Epithelial cell of esophagus (primary cell): Measurements from ENCODE around the gene FAM83C.

ENCODE experiments used
- DNase-seq: peaks from one replicate; pipeline ENCODE4 v3.0.0; 2010; ENCODE audit warnings: low read depth
- H3K4me3 ChIP-seq: 2 replicates; pipeline ENCODE4 v1.5.1; 2011; ENCODE audit warnings: mild to moderate bottlenecking, low read length, control low read depth
- TF ChIP-seq, protein P1 (sequence below): IDR thresholded peaks from 2 replicates; pipeline ENCODE4 v1.5.1; 2011; ENCODE audit warnings: low read depth, mild to moderate bottlenecking, low read length, control low read depth, inconsistent platforms; ENCODE audit not compliant: insufficient read depth; ENCODE audit errors: missing control alignments

The FAM83C gene

DNA sequence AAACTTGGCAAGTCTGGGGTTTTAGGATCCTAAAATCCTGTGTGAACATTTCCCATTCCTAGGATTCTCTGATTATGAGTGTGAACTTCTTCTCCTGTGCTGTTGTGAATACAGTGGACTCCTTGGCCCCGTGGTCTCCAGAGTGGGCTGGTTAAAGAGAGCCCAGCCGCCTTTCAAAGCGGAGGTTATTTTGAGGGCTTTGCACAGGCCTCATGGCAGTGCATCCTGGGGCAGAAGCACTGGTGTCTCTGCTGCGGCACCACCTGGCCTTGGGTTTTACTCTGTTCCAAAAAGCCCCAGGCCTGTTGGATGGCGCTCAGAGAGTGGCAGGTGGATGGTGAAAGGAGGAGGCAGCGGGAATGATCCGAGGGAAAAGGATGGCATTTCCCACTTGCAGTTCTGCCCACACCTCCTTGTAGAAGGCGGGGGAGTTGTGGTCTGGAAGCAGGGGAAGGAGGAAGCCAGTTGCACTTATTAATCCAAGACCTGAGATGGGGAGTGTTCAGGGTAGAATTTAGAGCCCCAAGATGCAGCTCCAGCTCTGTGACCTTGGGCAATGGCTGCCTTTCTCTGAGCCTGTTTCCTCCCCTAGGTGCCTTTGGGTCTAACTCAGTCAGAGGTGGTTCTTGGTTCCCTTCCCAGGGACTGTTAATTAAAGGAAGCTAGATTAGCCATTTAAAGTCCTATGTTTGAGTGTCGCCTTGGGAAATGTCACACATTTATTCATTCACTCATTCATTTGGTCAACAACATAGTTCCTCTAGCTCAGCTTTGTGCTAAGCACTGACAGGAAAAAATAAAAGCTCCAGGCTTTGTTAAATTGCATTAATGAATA, 43.4 kb downstream of the FAM83C start:
- no peak for DNase-seq
- TF ChIP-seq, protein P1, sequence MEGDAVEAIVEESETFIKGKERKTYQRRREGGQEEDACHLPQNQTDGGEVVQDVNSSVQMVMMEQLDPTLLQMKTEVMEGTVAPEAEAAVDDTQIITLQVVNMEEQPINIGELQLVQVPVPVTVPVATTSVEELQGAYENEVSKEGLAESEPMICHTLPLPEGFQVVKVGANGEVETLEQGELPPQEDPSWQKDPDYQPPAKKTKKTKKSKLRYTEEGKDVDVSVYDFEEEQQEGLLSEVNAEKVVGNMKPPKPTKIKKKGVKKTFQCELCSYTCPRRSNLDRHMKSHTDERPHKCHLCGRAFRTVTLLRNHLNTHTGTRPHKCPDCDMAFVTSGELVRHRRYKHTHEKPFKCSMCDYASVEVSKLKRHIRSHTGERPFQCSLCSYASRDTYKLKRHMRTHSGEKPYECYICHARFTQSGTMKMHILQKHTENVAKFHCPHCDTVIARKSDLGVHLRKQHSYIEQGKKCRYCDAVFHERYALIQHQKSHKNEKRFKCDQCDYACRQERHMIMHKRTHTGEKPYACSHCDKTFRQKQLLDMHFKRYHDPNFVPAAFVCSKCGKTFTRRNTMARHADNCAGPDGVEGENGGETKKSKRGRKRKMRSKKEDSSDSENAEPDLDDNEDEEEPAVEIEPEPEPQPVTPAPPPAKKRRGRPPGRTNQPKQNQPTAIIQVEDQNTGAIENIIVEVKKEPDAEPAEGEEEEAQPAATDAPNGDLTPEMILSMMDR = no peak
- no peak overlapping the region for H3K4me3 ChIP-seq

GRCh38 chr20:35246723-35247122, 45.5 kb downstream of the FAM83C start:
- no peak overlapping the region for H3K4me3 ChIP-seq
- DNase-seq = no peak
- TF ChIP-seq, protein P1 = no peak

DNA sequence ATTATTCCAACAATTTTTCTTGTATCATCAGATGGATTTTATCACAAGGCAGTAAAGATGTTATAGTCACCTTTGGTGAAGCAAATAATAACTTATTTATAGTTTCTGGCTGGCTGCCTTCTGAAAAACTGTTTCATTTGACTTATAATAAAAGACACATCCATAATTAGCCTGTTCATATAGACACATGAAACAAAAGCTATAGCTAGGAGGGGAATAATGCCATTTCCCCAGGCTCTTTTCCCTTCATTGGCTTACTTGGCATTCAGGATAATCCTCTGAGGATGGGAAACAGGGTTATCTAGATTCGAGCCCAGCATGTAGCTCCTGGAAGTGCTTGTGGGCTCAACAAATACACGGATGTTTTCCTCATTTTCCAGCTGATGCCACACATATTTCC, 48.2 kb downstream of the FAM83C start:
- no peak overlapping the region for H3K4me3 ChIP-seq
- TF ChIP-seq, protein P1 = no peak
- DNase-seq = no peak

- no peak overlapping the region for H3K4me3 ChIP-seq
- TF ChIP-seq, protein P1 = no peak
- no peak for DNase-seq
These were observed 48.9 kb downstream of the FAM83C start for GRCh38 chr20:35243317-35243716.

DNA sequence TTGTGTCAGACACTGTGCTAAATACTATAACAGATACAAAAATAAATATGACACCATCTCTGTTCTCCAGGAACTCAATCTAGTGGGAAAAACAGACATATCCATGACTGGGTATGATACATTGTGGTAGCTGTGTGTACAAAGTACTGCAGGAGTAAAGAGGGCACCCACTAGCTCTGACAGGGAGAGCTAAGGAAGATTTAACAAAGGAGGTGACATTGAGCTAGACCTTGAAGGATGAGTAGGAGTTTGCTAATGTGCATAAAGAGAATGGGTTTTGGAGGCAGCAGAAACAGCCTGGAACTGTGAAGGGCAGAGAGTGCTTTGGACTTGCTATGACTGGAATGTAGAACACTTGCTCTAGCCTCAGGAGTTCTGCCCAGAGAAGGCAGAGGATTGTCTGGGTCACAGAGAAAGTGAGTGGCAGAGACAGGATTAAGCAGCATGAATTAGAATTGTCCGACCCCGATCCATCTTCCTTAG, 51.4 kb downstream of the FAM83C start:
- no peak overlapping the region for H3K4me3 ChIP-seq
- TF ChIP-seq, protein P1 = no peak
- DNase-seq = no peak

- H3K4me3 ChIP-seq = no peak overlapping the region
- no peak for DNase-seq
- TF ChIP-seq, protein P1 = no peak
These were observed 52.0 kb downstream of the FAM83C start for GRCh38 chr20:35240083-35240810.
